ENCODE data around the gene PTPRO.
"Not testable (repeated sequence)": the region's sequence is repeated elsewhere in the genome, so short reads cannot be mapped to it uniquely, and the experiment has no call there.

PTPRO gene

DNA sequence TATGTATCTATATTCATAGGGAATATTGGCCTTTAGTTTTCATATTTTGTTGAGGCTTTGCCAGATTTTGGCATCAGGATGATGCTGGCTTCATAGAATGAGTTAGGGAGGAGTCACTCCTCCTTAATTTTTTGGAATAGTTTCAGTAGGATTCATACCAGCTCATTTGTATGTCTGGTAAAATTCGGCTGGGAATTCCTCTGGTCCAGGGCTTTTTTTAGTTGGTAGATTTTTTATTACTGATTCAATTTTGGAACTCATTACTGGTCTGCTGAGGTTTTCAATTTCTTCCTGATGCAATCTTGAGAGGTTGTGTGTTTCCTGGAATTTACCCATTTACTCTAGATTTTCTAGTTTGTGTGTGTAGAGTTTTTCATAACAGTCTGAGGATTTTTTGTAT, 291.7 kb downstream of the PTPRO start:
- no peak for DNase-seq

- not testable (repeated sequence) for DNase-seq
These were observed 294.2 kb downstream of the PTPRO start for GRCh38 chr12:15616495-15616894.

DNA sequence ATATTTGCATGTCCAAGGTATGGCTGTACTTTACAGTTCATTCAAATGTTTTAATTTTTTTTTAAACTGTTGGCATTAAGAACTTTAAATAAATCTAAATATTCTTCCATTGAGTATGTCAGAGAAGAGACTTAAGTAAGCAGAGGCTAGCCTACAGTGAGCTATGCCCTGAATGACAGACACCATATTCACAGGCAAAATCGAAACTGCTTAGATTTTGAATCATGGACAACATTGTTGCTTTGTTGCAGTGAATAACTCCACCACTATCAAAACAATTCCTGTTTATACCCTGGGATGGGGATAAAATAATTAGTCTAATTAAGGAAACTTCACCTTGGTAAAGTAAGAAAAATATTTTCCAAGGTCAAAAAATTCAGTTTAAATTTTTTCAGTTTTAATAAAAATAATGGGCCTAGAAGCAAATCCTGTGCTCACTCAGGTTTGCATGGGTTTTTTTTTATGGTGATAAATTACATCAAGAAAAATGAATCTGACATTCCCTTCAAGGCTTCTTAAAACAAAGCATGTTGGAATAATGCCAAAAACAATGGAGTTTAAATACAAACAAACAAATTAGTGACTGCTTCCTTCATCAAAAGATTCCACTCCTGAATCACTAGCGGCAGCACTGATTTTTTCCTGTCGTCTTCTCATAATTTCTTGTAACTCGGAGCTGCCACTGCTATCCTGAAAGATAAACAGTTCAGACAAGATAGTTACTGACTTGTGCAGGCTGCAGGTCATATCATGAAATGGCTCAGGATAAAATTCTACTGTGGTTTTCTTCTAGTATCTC, 298.6 kb downstream of the PTPRO start:
- DNase-seq = no peak

- no peak for DNase-seq
These were observed 302.8 kb downstream of the PTPRO start for GRCh38 chr12:15625075-15625474.

GRCh38 chr12:15627995-15628945, 306.0 kb downstream of the PTPRO start:
- DNase-seq = no peak

DNA sequence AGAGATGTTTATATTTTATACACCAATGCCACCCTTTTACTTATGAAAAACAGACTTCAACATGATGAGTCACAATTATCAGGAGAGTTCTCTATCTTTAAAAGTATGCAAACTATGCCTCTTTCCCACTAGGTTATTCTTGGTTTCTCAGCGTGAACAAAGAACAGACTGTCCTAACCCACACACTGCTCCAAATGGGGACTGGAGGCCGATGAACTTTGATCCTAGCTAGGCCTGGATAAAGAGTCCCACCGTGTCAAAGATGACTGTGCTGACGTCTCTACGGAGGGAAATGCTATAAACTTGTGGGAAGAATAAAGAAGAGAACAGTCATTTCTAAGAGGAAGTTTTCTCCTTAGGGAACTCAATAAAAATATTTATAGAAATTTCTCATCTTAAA, 306.8 kb downstream of the PTPRO start:
- DNase-seq = no peak

GRCh38 chr12:15629761-15630160, 307.5 kb downstream of the PTPRO start:
- no peak for DNase-seq

DNA sequence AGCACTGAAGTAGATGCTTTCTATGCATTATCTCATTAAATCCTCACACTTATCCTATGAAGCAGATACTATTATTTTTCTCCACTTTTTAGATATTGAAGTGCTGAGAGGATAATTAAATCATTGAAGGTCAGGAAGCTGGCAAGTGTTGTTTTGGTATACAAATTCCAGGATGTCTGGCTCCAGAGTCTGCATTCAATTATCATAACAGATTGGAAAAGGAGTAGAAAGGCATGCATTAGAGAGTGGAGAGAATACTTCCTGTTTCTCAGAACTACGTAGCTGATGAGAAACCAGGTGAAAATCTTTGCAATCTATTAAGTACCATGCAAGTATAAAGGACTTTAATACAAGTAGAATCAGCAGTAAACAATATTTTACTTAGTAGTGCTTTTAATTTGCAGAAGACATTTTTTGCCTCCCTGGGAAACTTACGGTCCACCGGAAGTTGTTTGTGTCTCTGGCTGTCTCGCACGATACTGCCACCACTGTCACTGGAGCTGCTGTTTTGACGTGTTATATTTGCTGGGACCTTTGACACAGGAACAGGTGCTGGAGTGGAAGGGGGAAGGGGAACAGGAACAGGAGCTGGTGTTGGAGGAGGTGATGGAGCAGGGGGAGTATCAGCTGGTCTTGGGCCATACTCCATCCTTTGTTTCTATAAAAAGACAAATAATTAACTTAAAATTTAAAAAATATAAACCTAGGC, 308.9 kb downstream of the PTPRO start:
- DNase-seq = no peak

GRCh38 chr12:15632708-15633107, 310.4 kb downstream of the PTPRO start:
- DNase-seq = no peak

GRCh38 chr12:15633201-15633600, 310.9 kb downstream of the PTPRO start:
- no peak for DNase-seq

DNA sequence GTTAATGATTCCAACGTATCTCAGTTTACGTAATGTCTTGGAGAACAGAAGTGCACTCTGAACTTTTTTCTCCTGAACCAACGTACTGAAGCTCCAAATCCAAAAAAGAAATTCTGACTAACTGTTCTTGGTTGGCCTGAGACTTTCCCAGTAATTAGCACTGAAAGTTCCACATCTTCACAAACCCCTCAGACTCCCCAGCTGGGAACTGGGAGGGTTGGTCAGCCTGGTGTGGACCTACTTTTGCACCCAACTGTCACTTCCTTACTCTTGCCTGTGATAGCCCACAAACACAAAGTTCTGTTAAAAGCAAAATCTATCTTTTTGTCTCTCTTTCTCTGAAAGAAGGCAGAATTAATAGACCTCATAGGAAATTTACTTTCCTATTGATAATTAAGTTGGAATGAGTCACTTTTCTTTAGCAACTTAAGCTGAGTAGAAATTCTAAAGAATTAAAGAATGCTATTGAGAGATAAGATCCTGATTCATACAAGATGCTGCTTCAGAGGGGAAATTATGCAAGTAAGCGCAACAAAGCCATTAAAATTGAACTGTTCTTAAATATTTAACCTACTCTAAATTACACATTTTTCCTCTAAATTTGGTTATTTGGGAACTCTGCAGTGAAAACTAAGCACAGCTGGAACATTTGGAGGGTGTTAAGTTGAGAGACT, 311.8 kb downstream of the PTPRO start:
- DNase-seq = no peak

GRCh38 chr12:15636060-15636890, 314.0 kb downstream of the PTPRO start:
- no peak for DNase-seq

GRCh38 chr12:15638231-15638630, 315.9 kb downstream of the PTPRO start:
- no peak for DNase-seq

- no peak for DNase-seq
These were observed 322.4 kb downstream of the PTPRO start for GRCh38 chr12:15644700-15645099.

DNA sequence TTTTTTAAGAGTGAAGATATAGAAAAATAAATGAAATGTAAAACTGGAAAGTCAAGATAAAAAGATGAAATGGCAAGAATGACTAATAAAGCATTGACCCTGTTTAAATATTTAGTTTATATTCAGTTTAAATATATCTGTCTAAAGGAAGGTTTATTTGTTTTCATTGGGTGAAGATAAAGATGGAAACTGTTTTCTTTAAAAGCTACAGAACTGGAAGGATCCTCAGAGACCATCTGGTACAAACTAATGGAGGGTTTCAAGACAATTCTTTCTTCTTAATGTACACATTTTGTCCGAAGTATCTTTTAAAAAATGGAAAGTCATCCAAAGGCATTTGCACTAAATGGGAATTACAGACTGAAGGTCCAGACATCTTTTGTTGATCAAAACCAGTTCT, 324.3 kb downstream of the PTPRO start:
- no peak for DNase-seq
